NCI-H69 (cell line): Measurements from ENCODE around the gene GSC2.

Source experiments
- DNase-seq: peaks from one replicate; lab custom pipeline; 2025; lab: John Stamatoyannopoulos, UW

The GSC2 gene

GRCh38 chr22:19152942-19153883, 3.1 kb upstream of the GSC2 start:
- no peak for DNase-seq

- DNase-seq = no peak
Observed at GRCh38 chr22:19151329-19152191, 1.5 kb upstream of the GSC2 start.

GRCh38 chr22:19150482-19151328, 613 bp upstream of the GSC2 start:
- DNase-seq = no peak

GRCh38 chr22:19149047-19149883, 827 bp downstream of the GSC2 start:
- DNase-seq = peak; percentile 77

GRCh38 chr22:19148417-19149046, 1.6 kb downstream of the GSC2 start:
- no peak for DNase-seq

GRCh38 chr22:19147195-19147780, 2.8 kb downstream of the GSC2 start:
- no peak for DNase-seq

- DNase-seq = no peak
Observed at GRCh38 chr22:19146215-19146968, 3.7 kb downstream of the GSC2 start.

- no peak for DNase-seq
Observed at GRCh38 chr22:19143967-19144400, 6.1 kb downstream of the GSC2 start.

- no peak for DNase-seq
Observed at GRCh38 chr22:19143212-19143611, 6.9 kb downstream of the GSC2 start.

GRCh38 chr22:19142394-19142793, 7.7 kb downstream of the GSC2 start:
- no peak for DNase-seq

- no peak for DNase-seq
Observed at GRCh38 chr22:19139974-19140373, 10.1 kb downstream of the GSC2 start.

GRCh38 chr22:19139001-19139356, 11.1 kb downstream of the GSC2 start:
- no peak for DNase-seq

GRCh38 chr22:19138217-19139000, 11.7 kb downstream of the GSC2 start:
- DNase-seq = no peak

- no peak for DNase-seq
Observed at GRCh38 chr22:19137384-19138216, 12.5 kb downstream of the GSC2 start.

- DNase-seq = no peak
Observed at GRCh38 chr22:19136915-19137314, 13.2 kb downstream of the GSC2 start.

GRCh38 chr22:19134874-19135273, 15.2 kb downstream of the GSC2 start:
- no peak for DNase-seq

- no peak for DNase-seq
Observed at GRCh38 chr22:19134176-19134831, 15.8 kb downstream of the GSC2 start.
